Measurements from ENCODE around the gene PBX1.

PBX1 gene

DNA sequence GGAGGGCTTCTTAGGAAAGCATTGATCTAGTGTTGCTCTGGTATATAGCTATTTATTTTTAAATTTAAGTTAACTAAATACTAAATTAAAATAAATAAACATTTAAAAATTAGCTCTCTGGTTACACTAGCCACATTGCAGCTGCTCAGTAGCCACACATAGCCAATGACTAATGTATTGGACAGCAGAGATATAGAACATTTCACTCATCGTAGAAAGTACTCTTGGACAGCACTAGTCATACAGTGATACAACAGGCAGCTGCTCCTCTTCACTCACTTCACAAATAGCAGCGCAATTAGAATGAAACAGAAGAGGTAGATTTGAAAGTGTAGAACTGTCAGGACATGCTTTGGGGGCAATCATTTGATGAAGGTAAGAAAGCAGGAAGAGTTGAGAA, 245.4 kb downstream of the PBX1 start:
- DNase-seq (ENCODE audit: low read depth), result no peak
- TF ChIP-seq, protein P1, sequence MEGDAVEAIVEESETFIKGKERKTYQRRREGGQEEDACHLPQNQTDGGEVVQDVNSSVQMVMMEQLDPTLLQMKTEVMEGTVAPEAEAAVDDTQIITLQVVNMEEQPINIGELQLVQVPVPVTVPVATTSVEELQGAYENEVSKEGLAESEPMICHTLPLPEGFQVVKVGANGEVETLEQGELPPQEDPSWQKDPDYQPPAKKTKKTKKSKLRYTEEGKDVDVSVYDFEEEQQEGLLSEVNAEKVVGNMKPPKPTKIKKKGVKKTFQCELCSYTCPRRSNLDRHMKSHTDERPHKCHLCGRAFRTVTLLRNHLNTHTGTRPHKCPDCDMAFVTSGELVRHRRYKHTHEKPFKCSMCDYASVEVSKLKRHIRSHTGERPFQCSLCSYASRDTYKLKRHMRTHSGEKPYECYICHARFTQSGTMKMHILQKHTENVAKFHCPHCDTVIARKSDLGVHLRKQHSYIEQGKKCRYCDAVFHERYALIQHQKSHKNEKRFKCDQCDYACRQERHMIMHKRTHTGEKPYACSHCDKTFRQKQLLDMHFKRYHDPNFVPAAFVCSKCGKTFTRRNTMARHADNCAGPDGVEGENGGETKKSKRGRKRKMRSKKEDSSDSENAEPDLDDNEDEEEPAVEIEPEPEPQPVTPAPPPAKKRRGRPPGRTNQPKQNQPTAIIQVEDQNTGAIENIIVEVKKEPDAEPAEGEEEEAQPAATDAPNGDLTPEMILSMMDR (IDR thresholded peaks at IDR 0.05; ENCODE audit: insufficient read depth, low read depth, low read length, missing control alignments), result no peak
- H3K4me3 ChIP-seq (ENCODE audit: low read depth, low read length), result no peak overlapping the region

DNA sequence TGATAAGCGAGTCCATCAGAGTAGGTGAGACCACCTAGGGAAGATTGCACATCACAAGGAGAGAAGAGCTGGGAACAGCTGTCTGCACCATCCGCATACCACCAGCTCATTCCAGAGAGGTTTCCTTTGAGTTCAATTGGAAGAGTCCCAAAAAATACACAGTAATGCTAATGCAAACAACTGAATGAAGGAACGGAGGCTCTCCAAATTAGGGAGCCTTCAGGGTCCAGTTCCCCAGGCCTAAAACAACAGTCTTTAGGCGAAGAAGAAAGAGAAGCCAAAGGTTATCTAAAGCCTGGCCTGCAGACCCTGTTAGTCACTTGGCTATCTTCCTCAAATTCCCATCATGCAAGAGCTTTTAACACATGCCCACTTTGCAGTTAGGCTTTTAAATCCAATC, 246.4 kb downstream of the PBX1 start:
- no peak for DNase-seq (ENCODE audit: low read depth)
- H3K4me3 ChIP-seq (ENCODE audit: low read depth, low read length), result no peak overlapping the region
- TF ChIP-seq, protein P1 (IDR thresholded peaks at IDR 0.05; ENCODE audit: insufficient read depth, low read depth, low read length, missing control alignments), result no peak

DNA sequence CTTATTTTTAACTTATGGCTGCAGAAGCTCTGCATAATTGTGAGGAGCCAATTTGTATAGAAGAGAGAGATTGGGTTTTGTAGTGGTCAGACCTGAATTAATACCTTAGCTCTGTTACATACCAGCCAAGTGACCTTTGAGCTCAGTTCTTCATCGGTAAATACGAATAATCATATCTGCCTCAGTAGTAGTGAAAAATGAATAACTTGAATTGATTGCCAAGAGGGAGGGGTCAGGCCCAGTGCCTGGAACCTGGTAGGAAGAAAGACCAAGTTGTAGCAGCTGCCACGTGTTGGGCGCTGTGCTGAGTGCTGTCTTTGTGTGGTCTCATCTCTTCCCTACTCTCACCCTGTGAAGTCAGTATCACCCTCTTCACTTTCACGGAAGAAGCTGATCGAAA, 247.5 kb downstream of the PBX1 start:
- H3K4me3 ChIP-seq (ENCODE audit: low read depth, low read length), result no peak overlapping the region
- TF ChIP-seq, protein P1 (IDR thresholded peaks at IDR 0.05; ENCODE audit: insufficient read depth, low read depth, low read length, missing control alignments), result no peak
- no peak for DNase-seq (ENCODE audit: low read depth)

DNA sequence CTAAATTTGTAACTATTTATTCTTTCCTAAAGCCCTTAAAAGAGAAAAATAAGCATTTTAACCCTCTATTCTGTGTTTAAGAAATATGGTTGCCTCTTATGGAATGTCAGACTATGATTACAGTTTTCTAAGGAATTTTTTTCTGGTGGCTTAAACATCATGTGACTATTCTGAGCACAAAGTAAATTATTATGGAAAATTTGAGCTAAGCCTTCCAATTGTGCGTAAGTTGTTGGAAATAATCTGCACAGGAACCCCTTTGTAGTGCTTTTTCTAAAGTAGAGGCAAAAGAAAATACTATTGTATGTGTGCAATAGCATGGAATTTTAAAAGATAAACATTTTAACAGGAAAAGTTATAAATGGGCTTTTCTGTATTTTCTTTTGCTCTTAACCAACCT, 254.8 kb downstream of the PBX1 start:
- no peak for DNase-seq (ENCODE audit: low read depth)
- TF ChIP-seq, protein P1 (IDR thresholded peaks at IDR 0.05; ENCODE audit: insufficient read depth, low read depth, low read length, missing control alignments), result no peak
- no peak overlapping the region for H3K4me3 ChIP-seq (ENCODE audit: low read depth, low read length)

DNA sequence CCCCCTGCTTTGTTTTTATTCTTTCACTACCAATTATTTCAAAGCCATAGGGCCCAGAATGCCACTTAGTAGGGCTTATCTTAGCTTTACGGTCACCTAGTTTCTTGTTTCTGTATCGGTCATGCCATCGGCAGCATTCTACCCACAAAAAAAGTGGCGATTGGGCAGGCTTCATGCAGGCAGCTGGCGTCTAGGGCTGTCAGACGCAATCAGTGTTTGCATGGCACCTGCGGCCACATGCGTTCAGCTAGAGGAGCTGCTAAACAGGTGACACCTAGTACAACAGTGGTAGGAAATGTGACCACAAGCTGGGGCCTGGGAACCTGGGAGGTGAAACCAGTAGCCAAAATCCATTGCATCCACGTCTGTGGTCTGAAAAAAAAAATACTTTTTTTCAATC, 262.7 kb downstream of the PBX1 start:
- TF ChIP-seq, protein P1 (IDR thresholded peaks at IDR 0.05; ENCODE audit: insufficient read depth, low read depth, low read length, missing control alignments), result no peak
- no peak overlapping the region for H3K4me3 ChIP-seq (ENCODE audit: low read depth, low read length)
- DNase-seq (ENCODE audit: low read depth), result no peak

DNA sequence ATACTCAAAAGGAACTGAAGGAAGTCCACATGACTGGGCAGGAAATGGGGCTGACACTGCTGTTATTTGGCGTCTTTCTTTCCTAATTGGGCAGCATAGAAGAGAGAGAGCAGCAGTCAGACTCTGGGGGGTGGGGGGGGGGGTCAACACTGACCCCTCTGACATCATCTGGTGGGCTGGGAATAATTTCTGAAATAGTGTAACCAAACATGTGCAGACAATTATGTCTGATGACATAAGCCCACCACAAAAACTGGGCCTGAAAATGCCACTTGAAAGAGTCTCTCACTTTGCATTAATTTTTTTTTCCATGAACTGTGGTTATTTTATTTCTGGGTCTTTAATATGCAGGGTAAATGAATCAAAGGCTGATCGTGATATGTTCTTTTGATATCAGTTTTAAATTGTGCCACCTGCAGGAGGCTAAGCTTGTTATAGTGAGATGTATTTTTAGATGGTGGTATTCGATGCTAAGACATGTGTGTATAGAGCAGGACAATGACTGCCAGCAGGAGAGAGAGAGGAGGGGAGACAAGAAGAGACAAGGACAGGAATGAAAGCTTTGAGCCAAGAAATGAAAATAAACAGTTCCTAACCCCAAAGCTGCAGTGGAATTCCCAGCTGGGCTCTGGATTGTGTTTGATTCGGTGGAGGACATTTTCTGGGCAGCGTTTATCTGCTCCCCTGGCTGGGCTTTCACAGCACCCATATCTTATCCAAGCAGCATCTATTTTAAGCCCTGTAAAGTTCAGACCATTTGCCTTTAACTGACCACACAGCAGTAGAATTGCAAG, 264.7 kb downstream of the PBX1 start:
- TF ChIP-seq, protein P1 (IDR thresholded peaks at IDR 0.05; ENCODE audit: insufficient read depth, low read depth, low read length, missing control alignments), result no peak

DNA sequence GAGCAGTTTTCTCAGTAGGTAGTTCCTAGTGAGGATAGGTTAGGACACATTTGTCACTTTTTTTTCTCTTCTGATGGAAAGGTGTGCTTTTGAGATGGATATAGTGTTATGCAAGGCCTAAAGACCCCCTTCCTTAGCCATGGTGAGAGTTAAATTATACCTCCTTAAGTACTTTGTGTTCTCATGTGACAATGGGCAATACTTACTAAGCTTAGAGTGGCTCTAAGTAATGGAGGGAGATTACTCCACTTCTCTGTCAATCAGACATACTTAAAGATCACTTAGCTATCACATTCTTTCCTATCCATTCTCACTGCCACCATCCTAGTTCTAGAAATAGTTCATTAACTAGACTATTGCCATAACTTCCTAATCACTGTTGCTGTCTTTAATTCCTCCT, 265.6 kb downstream of the PBX1 start:
- TF ChIP-seq, protein P1 (IDR thresholded peaks at IDR 0.05; ENCODE audit: insufficient read depth, low read depth, low read length, missing control alignments), result no peak
- no peak for DNase-seq (ENCODE audit: low read depth)
- H3K4me3 ChIP-seq (ENCODE audit: low read depth, low read length), result no peak overlapping the region

More for the DNA sequence above, 264.7 kb downstream of the PBX1 start:
- no peak for DNase-seq (ENCODE audit: low read depth)
- no peak overlapping the region for H3K4me3 ChIP-seq (ENCODE audit: low read depth, low read length)

Data from GM12865 (cell line).